ENCODE results near the gene ZC3H13. TPM values are rescaled to one million over a fixed set of nuclear protein-coding genes. Genes with fewer than 3 reads are reported as not detected.

Gene ZC3H13
- total RNA-seq, 1 donor = 33.1 TPM

GRCh38 chr13:46040763-46041162 is 11.8 kb downstream of the ZC3H13 start:
- DNase-seq (ENCODE audit: low read depth) = no peak
- no peak for TF ChIP-seq CTCF (IDR thresholded peaks at IDR 0.05; ENCODE audit: insufficient read depth, low read length)
- H3K4me3 ChIP-seq (ENCODE audit: low read depth, low read length) = no peak overlapping the region

- no peak for DNase-seq (ENCODE audit: low read depth)
- H3K4me3 ChIP-seq (ENCODE audit: low read depth, low read length) = no peak overlapping the region
- no peak for TF ChIP-seq CTCF (IDR thresholded peaks at IDR 0.05; ENCODE audit: insufficient read depth, low read length)
Observed at GRCh38 chr13:46039411-46040182, 12.9 kb downstream of the ZC3H13 start.

GRCh38 chr13:46038296-46038695 is 14.2 kb downstream of the ZC3H13 start:
- H3K4me3 ChIP-seq (ENCODE audit: low read depth, low read length) = no peak overlapping the region
- TF ChIP-seq CTCF (IDR thresholded peaks at IDR 0.05; ENCODE audit: insufficient read depth, low read length) = no peak
- DNase-seq (ENCODE audit: low read depth) = no peak

GRCh38 chr13:46035066-46035465 is 17.5 kb downstream of the ZC3H13 start:
- no peak for TF ChIP-seq CTCF (IDR thresholded peaks at IDR 0.05; ENCODE audit: insufficient read depth, low read length)
- DNase-seq (ENCODE audit: low read depth) = no peak
- no peak overlapping the region for H3K4me3 ChIP-seq (ENCODE audit: low read depth, low read length)

- DNase-seq (ENCODE audit: low read depth) = peak; percentile 16
- no peak for TF ChIP-seq CTCF (IDR thresholded peaks at IDR 0.05; ENCODE audit: insufficient read depth, low read length)
- H3K4me3 ChIP-seq (ENCODE audit: low read depth, low read length) = no peak overlapping the region
Observed at GRCh38 chr13:46032341-46032740, 20.2 kb downstream of the ZC3H13 start.

- no peak overlapping the region for H3K4me3 ChIP-seq (ENCODE audit: low read depth, low read length)
- TF ChIP-seq CTCF (IDR thresholded peaks at IDR 0.05; ENCODE audit: insufficient read depth, low read length) = no peak
- DNase-seq (ENCODE audit: low read depth) = no peak
Observed at GRCh38 chr13:46031581-46032263, 20.8 kb downstream of the ZC3H13 start.
